H54 (cell line): ENCODE results near the gene RHBDF2.
A peak's percentile ranks its signal among the peaks of the same experiment; 100 is the strongest.

Source experiments
- DNase-seq: peaks from one replicate; pipeline ENCODE4 v3.0.0; 2011; ENCODE audit warnings: low spot score, mixed read lengths; ENCODE audit not compliant: insufficient read length
- FAIRE-seq: peaks from 3 replicates; lab custom pipeline; 2011; peaks lifted over from hg19 to GRCh38; lab: Jason Lieb, UNC
- POLR2A ChIP-seq: IDR thresholded peaks from 2 replicates; pipeline ENCODE4 v1.6.1; 2011; ENCODE audit warnings: low read depth, mild to moderate bottlenecking, low read length

Gene RHBDF2

DNA sequence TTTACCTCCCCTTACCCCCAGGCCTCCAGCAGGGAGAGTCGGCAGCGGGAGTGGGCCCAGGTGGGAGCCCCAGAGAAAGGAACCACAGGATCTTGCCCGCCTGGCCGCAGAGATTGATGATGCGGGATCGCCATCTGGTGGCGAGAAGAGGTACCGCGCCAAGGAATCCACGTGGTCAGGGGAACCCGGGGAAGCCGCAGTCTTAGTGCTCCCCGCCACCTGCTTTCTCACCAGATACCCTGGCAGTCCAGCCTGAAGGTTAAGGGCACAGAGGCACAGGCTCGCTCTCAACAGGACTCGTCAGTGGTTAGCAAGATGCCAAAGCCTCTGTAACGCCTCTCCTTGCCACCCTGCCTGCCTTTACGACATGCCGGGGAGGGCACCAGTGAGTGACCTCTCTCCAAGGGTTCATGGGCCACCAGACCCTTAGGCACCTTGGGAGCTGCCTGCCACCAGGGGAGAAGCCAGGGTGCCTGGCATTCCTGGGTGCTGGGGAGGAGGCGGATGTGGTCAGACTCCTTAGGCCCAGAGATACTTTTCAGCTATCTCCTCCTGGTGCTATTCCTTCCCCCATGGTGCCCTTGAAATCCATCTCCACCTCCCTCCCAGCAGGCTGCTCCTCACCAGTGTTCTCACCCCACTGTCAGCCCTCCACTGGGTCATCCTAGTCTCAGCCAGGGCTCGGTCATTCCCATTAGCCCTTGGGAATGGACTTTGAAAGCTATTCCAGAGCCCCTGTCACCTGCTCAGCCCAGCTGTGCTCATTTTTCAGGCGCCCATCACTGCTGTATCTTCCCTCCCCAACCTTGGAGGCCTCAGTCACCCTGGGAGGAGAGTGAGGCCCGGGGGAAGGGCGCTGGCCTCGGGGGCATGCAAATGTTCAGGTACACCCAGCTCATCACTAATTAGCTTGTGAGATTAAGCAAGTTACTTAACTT, 5.5 kb upstream of the RHBDF2 start:
- no peak for FAIRE-seq
- TF ChIP-seq POLR2A: no peak
- DNase-seq: peak; percentile 77

DNA sequence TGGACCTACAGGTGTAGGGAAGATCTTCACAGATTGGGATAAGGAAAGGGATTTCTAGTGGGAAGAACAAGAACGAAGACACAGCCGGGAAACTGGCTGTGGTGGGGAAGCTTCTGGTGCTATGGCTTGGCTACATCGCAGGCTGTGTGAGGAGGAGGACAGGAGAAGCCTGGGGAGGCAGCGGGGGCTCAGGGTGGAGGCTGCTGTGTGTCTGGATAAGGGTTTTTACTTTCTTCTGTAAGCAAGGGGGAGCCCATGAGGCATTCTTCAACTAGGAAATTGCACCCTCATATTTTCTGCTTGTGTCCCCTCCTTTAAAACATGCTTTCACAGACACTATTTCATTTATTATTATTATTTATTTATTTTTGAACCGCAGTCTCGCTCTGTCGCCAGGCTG, 2.9 kb upstream of the RHBDF2 start:
- no peak for DNase-seq
- no peak for FAIRE-seq
- TF ChIP-seq POLR2A: no peak

DNA sequence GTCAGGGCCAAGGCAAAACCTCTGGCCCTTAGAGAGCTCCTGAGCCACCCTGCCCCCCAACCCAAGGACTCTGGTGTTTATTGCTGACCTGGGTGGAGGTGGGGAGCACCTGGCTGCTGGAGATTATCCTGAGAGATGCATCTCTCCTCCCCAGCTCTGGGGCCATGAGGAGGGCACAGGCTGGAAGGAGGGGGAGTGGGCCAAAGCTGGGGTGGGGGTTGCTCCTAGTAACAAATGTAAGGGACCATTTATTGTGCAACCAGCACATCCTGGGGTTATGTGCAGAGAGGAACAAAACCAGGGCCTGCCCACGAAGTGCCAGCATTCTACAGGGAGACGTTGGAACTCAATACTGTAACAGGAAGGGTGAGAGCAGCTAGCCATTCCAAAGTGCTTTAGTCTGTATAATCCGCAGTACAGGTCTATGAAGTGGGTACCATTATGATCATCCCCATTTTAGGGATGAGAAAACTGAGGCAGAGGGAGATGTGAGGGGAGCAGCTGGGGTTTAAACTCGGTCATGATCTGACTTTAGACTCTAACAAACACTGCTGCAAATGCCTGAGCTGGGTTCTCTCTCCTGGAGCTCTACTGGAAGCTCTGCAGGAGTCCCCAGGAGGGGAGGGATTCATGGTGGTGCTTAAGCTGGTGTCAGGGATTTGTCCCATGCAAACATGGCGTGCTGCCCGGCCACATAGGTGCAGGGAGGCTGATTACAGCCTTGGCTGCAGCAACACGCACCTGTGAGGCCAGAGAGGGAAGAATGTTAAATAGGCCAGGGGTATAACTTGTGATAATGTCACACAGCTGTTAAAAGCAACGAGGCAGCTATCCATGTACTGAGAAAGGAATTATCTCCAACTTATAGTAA, 1.4 kb upstream of the RHBDF2 start:
- TF ChIP-seq POLR2A: no peak

DNA sequence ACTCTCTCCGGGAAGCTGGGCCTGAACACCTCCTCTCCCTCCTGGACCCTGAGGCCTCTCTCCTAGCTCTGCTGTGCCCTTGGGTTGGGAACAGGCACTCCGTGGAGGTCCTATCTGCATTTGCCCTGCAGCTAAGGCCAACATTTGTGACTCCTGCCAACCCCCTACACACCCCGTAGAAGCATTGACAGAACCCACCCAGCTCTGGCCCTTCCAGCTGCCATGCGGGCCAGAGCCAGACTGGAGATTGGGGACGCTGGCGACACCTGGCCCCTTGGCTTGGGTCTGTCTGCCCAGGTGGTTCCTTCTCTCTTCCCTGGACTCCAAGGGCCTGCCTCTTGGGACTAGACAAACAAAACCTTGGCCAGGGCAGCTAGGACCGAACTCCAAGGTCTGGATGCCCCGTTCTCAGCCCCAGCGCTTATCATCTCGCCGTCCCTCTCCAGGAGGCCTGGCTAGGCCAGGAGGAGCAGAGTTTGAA, 644 bp upstream of the RHBDF2 start:
- no peak for TF ChIP-seq POLR2A
- FAIRE-seq (no peak), DNase-seq (no peak)

More for the DNA sequence above, 1.4 kb upstream of the RHBDF2 start:
- no peak for FAIRE-seq
- DNase-seq: no peak

DNA sequence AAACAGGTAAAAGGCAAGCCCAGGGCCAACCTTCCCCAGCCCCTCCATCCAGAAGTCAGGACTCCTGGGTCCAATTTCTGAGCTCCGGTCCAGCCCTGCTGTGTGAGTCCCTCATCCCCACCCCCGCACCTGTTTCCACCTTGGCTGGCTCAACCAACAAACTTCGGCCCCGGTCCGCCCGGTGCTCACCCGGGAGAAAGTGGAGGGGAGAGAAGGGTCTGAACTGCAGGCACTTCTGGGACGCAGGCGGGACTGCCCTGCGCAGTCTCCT, 541 bp downstream of the RHBDF2 start:
- TF ChIP-seq POLR2A: no peak
- no peak for DNase-seq
- FAIRE-seq: no peak

DNA sequence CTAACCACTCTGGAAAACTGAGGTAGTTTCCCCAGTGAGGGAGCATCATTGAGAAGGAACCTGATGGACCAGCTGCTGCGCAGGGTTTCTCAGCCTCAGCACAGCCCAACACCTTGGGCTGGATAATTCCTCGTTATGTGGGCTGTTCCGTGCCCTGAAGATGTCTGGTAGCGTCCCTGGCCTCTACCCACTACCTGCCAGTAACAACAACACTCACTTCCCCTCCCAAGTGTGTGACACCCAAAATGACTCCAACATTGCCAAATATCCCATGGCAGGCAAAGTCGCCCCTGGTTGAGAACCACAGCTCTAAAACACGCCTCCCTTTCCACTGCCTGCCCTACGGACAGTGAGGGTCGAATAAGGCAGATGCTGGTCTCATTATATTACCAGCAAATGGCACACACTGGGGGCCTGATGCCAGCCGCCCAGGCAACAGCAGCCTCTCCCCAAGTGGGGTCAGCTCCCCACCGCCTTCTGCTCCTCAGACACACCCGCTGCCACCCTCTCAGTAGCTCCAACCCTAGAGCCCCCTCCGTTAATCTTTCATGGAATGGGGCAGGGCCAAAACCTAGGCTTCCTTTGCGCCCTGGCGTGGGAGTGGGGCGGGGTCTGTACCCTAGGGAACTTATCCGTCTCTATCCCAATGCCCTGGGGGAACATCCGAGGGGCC, 1.0 kb downstream of the RHBDF2 start:
- no peak for FAIRE-seq
- DNase-seq: no peak
- no peak for TF ChIP-seq POLR2A

DNA sequence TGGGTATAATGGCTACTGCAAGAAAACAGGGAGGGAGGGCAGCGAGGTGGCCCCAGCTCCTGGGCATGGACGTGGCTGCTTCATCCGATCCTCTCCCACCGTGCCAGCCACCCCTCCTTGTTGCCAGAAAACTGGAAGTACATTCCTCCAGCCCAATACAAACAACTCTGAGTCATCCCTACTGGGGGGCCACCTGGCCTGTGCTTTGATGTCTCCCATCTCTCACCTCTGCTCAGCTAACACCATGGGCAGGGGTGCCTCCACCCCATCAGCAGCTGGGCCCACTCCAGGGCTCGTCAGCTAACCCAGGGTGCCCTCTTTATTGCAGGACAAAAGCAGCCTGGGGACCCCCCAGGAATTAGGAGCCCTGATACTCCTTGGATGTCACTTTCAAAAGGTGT, 2.0 kb downstream of the RHBDF2 start:
- DNase-seq (peak; percentile 47), FAIRE-seq (no peak)
- TF ChIP-seq POLR2A: no peak

DNA sequence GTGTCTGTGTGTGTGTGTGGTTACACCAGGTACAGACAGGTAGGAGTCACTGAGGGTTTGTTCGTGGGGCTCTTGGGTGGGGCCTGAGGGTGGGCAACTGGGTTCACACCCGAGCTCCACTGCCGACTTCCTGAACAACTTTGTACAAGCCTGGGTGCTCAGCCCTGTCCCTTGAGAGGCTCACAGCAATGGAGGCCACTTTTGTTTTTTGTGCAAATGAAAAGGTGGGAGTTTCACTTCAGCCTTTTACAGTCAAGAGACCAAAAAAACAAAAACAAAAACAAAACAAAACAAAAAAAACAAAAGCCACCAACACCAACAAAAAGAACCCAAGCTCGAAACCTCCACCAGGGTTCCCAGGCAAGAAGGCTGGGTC, 2.4 kb downstream of the RHBDF2 start:
- no peak for DNase-seq
- FAIRE-seq: no peak
- TF ChIP-seq POLR2A: no peak

DNA sequence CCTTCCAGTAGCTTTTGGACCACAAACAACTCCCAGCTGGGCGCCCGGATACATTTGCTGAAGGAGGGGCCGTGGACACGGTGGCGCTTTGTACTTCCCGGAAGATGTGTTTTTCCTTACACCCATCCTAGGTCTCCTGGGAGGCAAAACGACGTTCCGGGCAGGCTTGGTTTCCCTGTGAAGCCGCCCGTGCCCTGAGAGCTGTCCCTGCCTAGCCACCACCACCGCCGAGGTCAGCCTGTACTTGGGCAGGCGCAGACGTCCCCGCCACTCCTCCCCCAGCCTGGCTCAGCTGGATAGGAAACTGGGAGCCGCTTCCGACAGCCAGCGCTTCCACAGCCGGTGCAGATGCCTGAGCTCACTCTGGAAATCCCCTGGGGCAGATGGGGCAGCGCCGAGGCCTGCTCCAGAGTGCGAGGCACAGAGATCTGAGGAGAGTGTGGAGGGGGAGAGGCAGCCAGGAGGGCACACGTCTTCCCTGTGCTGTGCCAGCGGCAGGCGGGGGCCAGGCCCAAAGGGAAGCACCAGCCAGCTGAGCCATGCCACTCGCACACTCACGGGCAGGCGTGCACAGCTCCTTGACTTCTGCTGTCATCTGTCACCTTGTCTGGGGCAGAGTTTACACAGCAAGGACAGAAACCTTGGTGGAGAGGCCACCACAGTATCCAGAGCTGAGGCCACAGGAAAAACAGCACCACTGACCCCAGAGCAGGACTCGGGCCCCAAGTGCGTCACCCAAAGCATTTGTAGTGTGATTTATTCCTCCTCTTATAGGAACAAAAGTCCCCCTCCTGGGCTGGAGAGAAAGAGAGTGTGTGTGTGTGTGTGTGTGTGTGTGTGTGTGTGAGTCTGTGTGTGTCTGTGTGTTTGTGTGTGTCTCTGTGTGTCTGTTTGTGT, 3.0 kb downstream of the RHBDF2 start:
- DNase-seq: peak; percentile 82
- TF ChIP-seq POLR2A: peak; percentile 52; the same call in 1 of the 2 replicates
- no peak for FAIRE-seq

DNA sequence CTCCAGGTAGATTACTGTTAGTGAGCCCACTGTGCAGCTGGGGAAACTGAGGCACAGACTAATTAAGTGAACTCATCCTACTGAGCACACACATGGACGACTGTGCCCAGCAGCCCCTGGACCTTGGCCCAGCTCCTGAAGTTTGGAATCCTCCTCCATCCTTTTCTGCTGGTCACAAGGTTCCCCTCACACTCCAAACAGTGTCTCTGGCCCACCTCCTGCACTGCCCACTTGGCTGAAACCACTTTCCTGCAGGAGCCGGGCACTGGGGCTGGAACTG, 3.6 kb downstream of the RHBDF2 start:
- FAIRE-seq (no peak), DNase-seq (no peak)
- no peak for TF ChIP-seq POLR2A

DNA sequence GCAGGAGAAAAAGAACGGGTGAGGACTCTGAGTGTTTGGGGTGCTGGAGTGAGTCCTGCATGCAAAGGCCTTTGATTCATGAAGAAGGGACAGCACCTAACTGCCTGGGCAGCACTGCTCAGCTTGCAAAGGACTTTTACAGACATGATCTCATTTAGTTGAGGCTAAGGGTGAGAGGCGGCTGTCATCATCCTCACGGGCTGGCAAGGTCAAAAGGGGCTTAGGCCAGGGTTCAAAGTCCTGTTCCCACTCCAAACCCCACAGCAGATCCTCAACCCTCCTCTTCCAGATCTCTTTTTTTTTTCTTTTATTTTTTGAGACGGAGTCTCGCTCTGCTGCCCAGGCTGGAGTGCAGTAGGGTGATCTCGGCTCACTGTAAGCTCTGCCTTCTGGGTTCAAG, 4.8 kb downstream of the RHBDF2 start:
- no peak for FAIRE-seq
- DNase-seq: no peak
- no peak for TF ChIP-seq POLR2A

DNA sequence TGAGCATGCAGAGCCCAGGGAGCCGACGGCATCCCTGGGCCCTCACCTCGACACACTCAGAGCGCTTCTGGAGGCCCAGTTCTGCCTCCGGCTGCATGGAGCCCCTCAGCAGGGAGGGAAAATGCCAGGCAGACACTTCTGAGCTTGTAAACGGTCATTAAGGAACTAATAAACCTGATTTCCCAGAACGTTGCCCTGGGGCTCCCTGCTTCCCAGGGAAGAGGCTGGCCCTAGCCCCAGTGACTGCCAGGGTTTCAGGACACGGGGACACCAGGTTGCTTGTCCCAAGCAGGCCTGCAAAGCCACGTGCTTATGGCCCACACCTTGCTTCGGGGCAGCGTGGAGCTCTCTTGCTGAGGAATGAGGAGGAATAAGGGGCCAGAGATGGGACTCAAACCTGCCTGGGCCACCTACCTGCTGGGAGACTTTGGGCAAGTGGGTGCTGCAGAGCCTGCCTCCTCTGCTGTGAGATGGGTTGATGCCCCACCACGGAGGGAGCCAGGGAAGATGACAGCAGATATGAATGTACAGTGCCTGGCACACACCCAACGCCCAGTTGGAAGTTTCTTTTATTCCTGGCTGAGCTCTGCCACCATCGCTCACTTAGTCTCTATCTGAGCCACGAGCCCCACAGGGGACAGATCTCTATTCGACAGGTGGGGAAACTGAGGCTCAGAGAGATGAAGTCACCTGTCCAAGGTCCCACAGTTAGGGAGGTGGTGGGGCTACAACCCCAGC, 5.4 kb downstream of the RHBDF2 start:
- no peak for FAIRE-seq
- no peak for DNase-seq
- TF ChIP-seq POLR2A: no peak

DNA sequence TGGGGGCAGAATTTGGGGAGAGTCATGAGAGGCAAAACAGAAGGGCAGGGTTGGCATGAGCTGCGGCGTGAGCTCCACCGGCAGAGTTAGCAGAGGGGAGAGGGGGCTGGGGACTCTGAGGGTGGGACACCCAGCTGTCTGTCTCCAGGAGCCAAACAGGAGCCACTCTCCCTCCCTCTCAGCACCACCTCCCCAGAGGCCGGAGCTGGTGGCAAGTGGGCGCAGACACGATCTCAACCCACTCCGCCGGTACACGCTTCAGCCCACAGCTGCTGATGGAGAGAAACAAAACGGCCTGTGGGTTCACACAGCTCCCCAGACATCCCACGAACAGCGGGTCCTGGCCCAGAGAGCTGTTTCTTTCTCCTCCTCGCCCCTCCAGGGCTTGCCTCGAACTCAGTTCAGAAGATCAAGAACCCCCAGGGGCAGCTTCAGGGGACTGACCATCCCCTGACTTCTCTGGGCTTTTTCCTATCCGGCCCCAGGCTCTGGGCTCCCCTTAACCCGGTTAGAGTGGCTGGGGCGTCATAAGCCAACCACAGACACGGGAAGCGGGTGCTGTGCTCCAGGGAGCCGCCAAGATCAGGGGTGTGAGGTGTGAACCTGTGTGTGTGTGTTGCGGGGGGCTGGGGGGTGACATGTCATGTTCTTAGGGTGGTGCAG, 7.6 kb downstream of the RHBDF2 start:
- FAIRE-seq: no peak
- no peak for TF ChIP-seq POLR2A
- DNase-seq: no peak
